Measurements from ENCODE around the gene ZFHX3. TPM values are rescaled to one million over a fixed set of nuclear protein-coding genes. Genes with fewer than 3 reads are reported as not detected.

The ZFHX3 gene
- polyA plus RNA-seq, 4 donors = 0.45 to 12.8 (median 2.7) TPM

DNA sequence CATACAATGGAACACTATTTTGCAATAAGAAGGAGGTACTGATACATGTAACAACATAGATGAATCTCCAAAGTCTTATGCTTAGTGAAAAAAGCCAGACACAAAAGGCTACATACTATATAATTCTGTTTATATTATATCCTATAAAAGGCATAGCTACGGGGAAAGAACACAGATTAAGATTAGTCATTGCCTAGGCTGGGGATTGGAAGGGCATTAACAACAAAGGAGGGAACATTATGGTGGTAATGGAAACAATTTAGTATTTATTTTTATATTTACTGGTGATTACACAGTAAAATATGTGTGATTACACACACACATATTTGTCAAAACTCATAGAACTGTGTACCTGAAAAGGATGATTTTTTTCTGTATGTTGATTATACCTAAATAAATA is 278.1 kb downstream of the ZFHX3 start:
- Histone ChIP-seq H3K36me3 (ENCODE audit: control insufficient read depth in 3 of 3, insufficient read depth in 2 of 3, low read depth in 1 of 3, low read length in 3 of 3) (no peaks in the 10 kb centered on the region), H3K4me1 (ENCODE audit: control insufficient read depth in 3 of 3, insufficient read depth in 2 of 3, low read depth in 1 of 3, low read length in 2 of 3) (no peaks in the 10 kb centered on the region), H3K9me3 (ENCODE audit: control insufficient read depth in 2 of 2, insufficient read depth in 1 of 2, low read depth in 1 of 2, low read length in 1 of 2) (peaks cover 0 to 9% of the 10 kb centered on the region in 2 donors), H3K4me3 (ENCODE audit: low read depth in 1 of 3, low read length in 3 of 3) (no peak overlapping the region), H3K27ac (ENCODE audit: low read depth in 1 of 3, low read length in 2 of 3) (no peak overlapping the region), H3K27me3 (ENCODE audit: control insufficient read depth in 3 of 3, insufficient read depth in 3 of 3, low read length in 3 of 3) (no peaks in the 10 kb centered on the region)
- 93 to 95% (median 94%) methylated on average over 1 of the region's 1 CpG for WGBS, 3 donors
- FAIRE-seq = no peak
- no peak for DNase-seq

DNA sequence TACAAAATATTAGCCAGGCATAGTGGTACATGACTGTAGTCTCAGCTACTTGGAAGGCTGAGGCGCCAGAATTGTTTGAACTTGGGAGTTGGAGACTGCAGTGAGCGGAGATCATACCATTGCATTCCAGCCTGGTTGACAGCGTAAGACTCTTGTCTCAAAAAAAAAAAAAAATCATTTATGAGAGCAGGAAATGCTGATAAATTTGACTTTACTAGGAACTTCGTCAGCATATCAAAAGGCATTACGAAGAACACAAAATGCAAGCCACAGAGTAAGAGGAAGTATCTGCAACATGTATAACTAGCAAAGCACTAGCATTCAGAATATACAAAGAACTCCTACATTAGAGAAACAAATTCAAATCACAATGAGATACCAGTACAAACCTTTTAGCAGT is 279.3 kb downstream of the ZFHX3 start:
- Histone ChIP-seq H3K36me3 (ENCODE audit: control insufficient read depth in 3 of 3, insufficient read depth in 2 of 3, low read depth in 1 of 3, low read length in 3 of 3) (no peaks in the 10 kb centered on the region), H3K27me3 (ENCODE audit: control insufficient read depth in 3 of 3, insufficient read depth in 3 of 3, low read length in 3 of 3) (no peaks in the 10 kb centered on the region), H3K9me3 (ENCODE audit: control insufficient read depth in 2 of 2, insufficient read depth in 1 of 2, low read depth in 1 of 2, low read length in 1 of 2) (peaks cover 0 to 9% of the 10 kb centered on the region in 2 donors), H3K27ac (ENCODE audit: low read depth in 1 of 3, low read length in 2 of 3) (no peak overlapping the region), H3K4me3 (ENCODE audit: low read depth in 1 of 3, low read length in 3 of 3) (no peak overlapping the region), H3K4me1 (ENCODE audit: control insufficient read depth in 3 of 3, insufficient read depth in 2 of 3, low read depth in 1 of 3, low read length in 2 of 3) (no peaks in the 10 kb centered on the region)
- no peak for DNase-seq
- no peak for FAIRE-seq
- WGBS, 3 donors = 80 to 95% (median 86%) methylated on average over 5 of the region's 5 CpGs

GRCh38 chr16:72766506-72766905 is 281.4 kb downstream of the ZFHX3 start:
- Histone ChIP-seq H3K36me3 (ENCODE audit: control insufficient read depth in 3 of 3, insufficient read depth in 2 of 3, low read depth in 1 of 3, low read length in 3 of 3) (no peaks in the 10 kb centered on the region), H3K27me3 (ENCODE audit: control insufficient read depth in 3 of 3, insufficient read depth in 3 of 3, low read length in 3 of 3) (no peaks in the 10 kb centered on the region), H3K9me3 (ENCODE audit: control insufficient read depth in 2 of 2, insufficient read depth in 1 of 2, low read depth in 1 of 2, low read length in 1 of 2) (peaks cover 0 to 4% of the 10 kb centered on the region in 2 donors), H3K4me3 (ENCODE audit: low read depth in 1 of 3, low read length in 3 of 3) (no peak overlapping the region), H3K4me1 (ENCODE audit: control insufficient read depth in 3 of 3, insufficient read depth in 2 of 3, low read depth in 1 of 3, low read length in 2 of 3) (no peaks in the 10 kb centered on the region), H3K27ac (ENCODE audit: low read depth in 1 of 3, low read length in 2 of 3) (no peak overlapping the region)
- FAIRE-seq = no peak
- 86 to 94% (median 88%) methylated on average over 2 of the region's 2 CpGs for WGBS, 3 donors
- DNase-seq = no peak

DNA sequence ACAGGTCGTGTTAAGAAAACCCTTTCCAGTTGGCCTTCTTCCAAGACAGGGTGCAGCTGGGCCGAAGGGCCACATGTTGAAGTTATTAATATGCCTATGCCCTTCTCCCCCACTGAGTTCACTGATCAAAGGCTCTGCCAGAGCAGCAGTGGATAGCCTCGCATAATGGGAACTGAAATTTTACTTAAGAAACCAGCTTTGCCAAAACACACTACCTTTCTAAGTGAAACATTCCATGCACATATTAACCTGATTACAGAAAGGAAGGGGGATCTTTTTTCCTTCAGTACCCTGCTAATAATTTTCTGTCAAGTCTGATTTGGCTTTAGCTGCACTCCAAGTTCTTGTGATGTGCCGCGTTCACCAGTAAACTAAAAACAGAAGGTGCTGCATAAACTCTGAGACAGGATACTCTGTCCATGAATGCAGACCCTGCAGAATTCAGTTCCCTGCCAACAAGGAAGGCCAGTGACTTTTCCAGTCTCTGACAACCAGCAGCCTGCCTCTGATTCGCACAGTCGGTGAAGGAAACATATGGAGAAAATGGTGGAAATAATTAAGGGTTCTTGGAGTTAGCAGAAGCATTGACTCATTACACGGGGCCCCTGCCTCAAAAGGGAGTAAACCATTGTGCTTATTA is 283.8 kb downstream of the ZFHX3 start:
- Histone ChIP-seq H3K4me1 (ENCODE audit: control insufficient read depth in 3 of 3, insufficient read depth in 2 of 3, low read depth in 1 of 3, low read length in 2 of 3) (no peaks in the 10 kb centered on the region), H3K27ac (ENCODE audit: low read depth in 1 of 3, low read length in 2 of 3) (no peak overlapping the region), H3K4me3 (ENCODE audit: low read depth in 1 of 3, low read length in 3 of 3) (no peak overlapping the region), H3K36me3 (ENCODE audit: control insufficient read depth in 3 of 3, insufficient read depth in 2 of 3, low read depth in 1 of 3, low read length in 3 of 3) (no peaks in the 10 kb centered on the region), H3K9me3 (ENCODE audit: control insufficient read depth in 2 of 2, insufficient read depth in 1 of 2, low read depth in 1 of 2, low read length in 1 of 2) (no peaks in the 10 kb centered on the region), H3K27me3 (ENCODE audit: control insufficient read depth in 3 of 3, insufficient read depth in 3 of 3, low read length in 3 of 3) (no peaks in the 10 kb centered on the region)
- DNase-seq (no peak), FAIRE-seq (no peak)
- 65 to 73% (median 66%) methylated on average over 8 of the region's 8 CpGs for WGBS, 3 donors

DNA sequence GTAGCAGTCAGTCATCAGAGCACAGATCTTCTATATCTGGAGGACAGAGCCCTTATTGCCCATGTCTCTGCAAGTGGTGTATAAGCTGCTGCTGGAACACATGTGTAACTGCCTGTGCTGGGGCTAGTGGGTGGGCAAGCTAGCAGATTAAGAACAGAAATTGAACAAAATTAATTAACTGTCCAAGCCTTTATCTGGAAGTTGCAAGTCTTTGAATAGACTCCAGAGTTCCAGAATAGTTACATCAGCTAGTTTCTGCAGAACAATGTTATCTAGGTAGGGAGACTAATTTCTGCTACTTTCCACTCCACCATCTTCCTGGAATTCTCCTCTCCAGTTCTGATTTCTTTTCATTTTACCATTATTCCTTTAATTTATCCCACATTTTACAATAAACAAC is 287.3 kb downstream of the ZFHX3 start:
- no peak for DNase-seq
- no peak overlapping the region for H3K4me3 ChIP-seq (ENCODE audit: low read depth in 1 of 3, low read length in 3 of 3)
- no peaks in the 10 kb centered on the region for H3K36me3 ChIP-seq (ENCODE audit: control insufficient read depth in 3 of 3, insufficient read depth in 2 of 3, low read depth in 1 of 3, low read length in 3 of 3)
- no peak overlapping the region for H3K27ac ChIP-seq (ENCODE audit: low read depth in 1 of 3, low read length in 2 of 3)
- H3K27me3 ChIP-seq (ENCODE audit: control insufficient read depth in 3 of 3, insufficient read depth in 3 of 3, low read length in 3 of 3) = no peaks in the 10 kb centered on the region
- H3K9me3 ChIP-seq (ENCODE audit: control insufficient read depth in 2 of 2, insufficient read depth in 1 of 2, low read depth in 1 of 2, low read length in 1 of 2) = peaks cover 0 to 3% of the 10 kb centered on the region in 2 donors
- no peaks in the 10 kb centered on the region for H3K4me1 ChIP-seq (ENCODE audit: control insufficient read depth in 3 of 3, insufficient read depth in 2 of 3, low read depth in 1 of 3, low read length in 2 of 3)
- no peak for FAIRE-seq

DNA sequence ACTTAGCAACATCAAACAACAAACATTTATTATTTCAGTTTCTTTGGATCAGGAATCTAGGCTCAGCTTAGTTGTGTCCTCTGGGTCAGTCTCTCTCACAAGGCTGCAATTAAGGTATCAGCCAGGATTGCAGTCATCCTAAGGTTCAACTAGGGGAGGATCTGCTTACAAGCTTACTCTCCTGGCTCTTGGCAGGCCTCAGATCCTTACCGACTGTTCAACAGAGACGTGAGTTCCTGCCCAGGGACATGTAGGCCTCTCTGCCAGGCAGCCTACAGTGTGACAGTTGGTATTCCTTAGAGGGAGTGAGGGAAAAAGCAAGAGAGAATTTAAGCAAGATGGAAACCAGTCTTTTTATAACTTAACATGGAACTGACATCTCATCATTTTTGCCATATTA is 294.0 kb downstream of the ZFHX3 start:
- Histone ChIP-seq H3K9me3 (ENCODE audit: control insufficient read depth in 2 of 2, insufficient read depth in 1 of 2, low read depth in 1 of 2, low read length in 1 of 2) (peaks cover 0 to 6% of the 10 kb centered on the region in 2 donors), H3K36me3 (ENCODE audit: control insufficient read depth in 3 of 3, insufficient read depth in 2 of 3, low read depth in 1 of 3, low read length in 3 of 3) (no peaks in the 10 kb centered on the region), H3K27ac (ENCODE audit: low read depth in 1 of 3, low read length in 2 of 3) (peak overlapping the region in 1 of 3 donors; percentile 28), H3K27me3 (ENCODE audit: control insufficient read depth in 3 of 3, insufficient read depth in 3 of 3, low read length in 3 of 3) (no peaks in the 10 kb centered on the region), H3K4me3 (ENCODE audit: low read depth in 1 of 3, low read length in 3 of 3) (no peak overlapping the region), H3K4me1 (ENCODE audit: control insufficient read depth in 3 of 3, insufficient read depth in 2 of 3, low read depth in 1 of 3, low read length in 2 of 3) (peaks cover 0 to 20% (median 0%) of the 10 kb centered on the region in 3 donors)
- DNase-seq (peak in 1 of 2 donors; percentile 65), FAIRE-seq (no peak)
- WGBS, 3 donors = 82 to 88% (median 88%) methylated on average over 2 of the region's 2 CpGs

DNA sequence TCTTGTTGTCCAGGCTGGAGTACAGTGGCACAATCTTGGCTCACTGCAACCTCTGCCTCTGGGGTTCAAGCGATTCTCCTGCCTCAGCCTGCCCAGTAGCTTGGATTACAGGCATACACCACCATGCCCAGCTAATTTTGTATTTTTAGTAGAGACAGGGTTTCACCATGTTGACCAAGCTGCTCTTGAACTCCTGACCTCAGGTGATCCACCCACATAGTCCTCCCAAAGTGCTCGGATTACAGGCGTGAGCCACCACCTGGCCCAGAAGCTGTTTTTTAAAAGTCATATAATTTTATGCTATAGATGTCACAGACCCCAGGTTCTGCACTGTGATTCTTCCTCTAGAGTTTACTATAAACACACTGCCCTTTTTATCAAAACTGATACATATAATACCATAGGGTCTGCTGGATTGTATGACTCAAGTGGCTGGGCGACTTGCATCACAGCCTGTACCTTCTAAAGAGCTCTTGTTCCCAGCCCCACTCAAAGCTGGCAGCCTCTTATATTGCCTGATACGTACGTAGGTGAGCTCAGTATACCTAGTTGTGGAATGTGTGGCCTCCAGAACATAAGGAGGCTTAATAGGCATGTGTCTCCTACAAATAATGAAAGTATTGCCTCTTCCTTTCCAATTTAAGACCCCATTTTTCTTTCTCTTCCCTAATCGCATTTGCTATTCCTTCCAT is 295.8 kb downstream of the ZFHX3 start:
- no peaks in the 10 kb centered on the region for H3K36me3 ChIP-seq (ENCODE audit: control insufficient read depth in 3 of 3, insufficient read depth in 2 of 3, low read depth in 1 of 3, low read length in 3 of 3)
- DNase-seq = no peak
- FAIRE-seq = no peak
- WGBS, 3 donors = 92 to 94% (median 93%) methylated on average over 7 of the region's 7 CpGs
- H3K4me1 ChIP-seq (ENCODE audit: control insufficient read depth in 3 of 3, insufficient read depth in 2 of 3, low read depth in 1 of 3, low read length in 2 of 3) = peaks cover 0 to 21% (median 0%) of the 10 kb centered on the region in 3 donors
- H3K4me3 ChIP-seq (ENCODE audit: low read depth in 1 of 3, low read length in 3 of 3) = no peak overlapping the region
- H3K9me3 ChIP-seq (ENCODE audit: control insufficient read depth in 2 of 2, insufficient read depth in 1 of 2, low read depth in 1 of 2, low read length in 1 of 2) = peaks cover 0 to 3% of the 10 kb centered on the region in 2 donors
- H3K27ac ChIP-seq (ENCODE audit: low read depth in 1 of 3, low read length in 2 of 3) = no peak overlapping the region
- no peaks in the 10 kb centered on the region for H3K27me3 ChIP-seq (ENCODE audit: control insufficient read depth in 3 of 3, insufficient read depth in 3 of 3, low read length in 3 of 3)

- H3K4me3 ChIP-seq (ENCODE audit: low read depth in 1 of 3, low read length in 3 of 3) = no peak overlapping the region
- H3K4me1 ChIP-seq (ENCODE audit: control insufficient read depth in 3 of 3, insufficient read depth in 2 of 3, low read depth in 1 of 3, low read length in 2 of 3) = peaks cover 0 to 21% (median 0%) of the 10 kb centered on the region in 3 donors
- H3K27me3 ChIP-seq (ENCODE audit: control insufficient read depth in 3 of 3, insufficient read depth in 3 of 3, low read length in 3 of 3) = no peaks in the 10 kb centered on the region
- DNase-seq (peak in 1 of 2 donors; percentile 68), FAIRE-seq (no peak)
- 61 to 73% (median 67%) methylated on average over 3 of the region's 3 CpGs for WGBS, 3 donors
- H3K36me3 ChIP-seq (ENCODE audit: control insufficient read depth in 3 of 3, insufficient read depth in 2 of 3, low read depth in 1 of 3, low read length in 3 of 3) = no peaks in the 10 kb centered on the region
- H3K9me3 ChIP-seq (ENCODE audit: control insufficient read depth in 2 of 2, insufficient read depth in 1 of 2, low read depth in 1 of 2, low read length in 1 of 2) = peaks cover 0 to 3% of the 10 kb centered on the region in 2 donors
- H3K27ac ChIP-seq (ENCODE audit: low read depth in 1 of 3, low read length in 2 of 3) = peak overlapping the region in 1 of 3 donors; percentile 49
Observed at GRCh38 chr16:72751076-72751475, 296.9 kb downstream of the ZFHX3 start.
